Stomach smooth muscle (tissue), 2 donors: ENCODE results near the gene SELENOI.
"Not testable (repeated sequence)": the region's sequence is repeated elsewhere in the genome, so short reads cannot be mapped to it uniquely, and the experiment has no call there.

ENCODE experiments used
- H3K27ac ChIP-seq: one replicate; pipeline ENCODE4 v1.7.0; 2013; ENCODE audit warnings: mild to moderate bottlenecking, low read length, inconsistent platforms
- H3K27me3 ChIP-seq, 2 donors: one replicate each; pipeline ENCODE4 v1.7.0; 2013; ENCODE audit warnings: low read length in 2 of 2; ENCODE audit not compliant: insufficient read depth in 2 of 2, control insufficient read depth in 1 of 2
- H3K36me3 ChIP-seq, 2 donors: one replicate each; pipeline ENCODE4 v1.7.0; 2013; ENCODE audit warnings: low read length in 2 of 2; ENCODE audit not compliant: control insufficient read depth in 2 of 2, insufficient read depth in 2 of 2
- H3K4me1 ChIP-seq: one replicate; pipeline ENCODE4 v1.7.0; 2013; ENCODE audit warnings: low read length; ENCODE audit not compliant: control insufficient read depth, insufficient read depth
- H3K4me3 ChIP-seq, 2 donors: one replicate each; pipeline ENCODE4 v1.7.0; 2013; ENCODE audit warnings: low read length in 2 of 2
- H3K9ac ChIP-seq, 2 donors: one replicate each; pipeline ENCODE4 v1.7.0; 2013; ENCODE audit warnings: low read length in 2 of 2, mild to moderate bottlenecking in 1 of 2
- H3K9me3 ChIP-seq, 2 donors: one replicate each; pipeline ENCODE4 v1.7.0; 2013; ENCODE audit warnings: low read length in 2 of 2; ENCODE audit not compliant: control insufficient read depth in 2 of 2
- donor health status: healthy.
- donor health status: Pancreatic carcinoma.

Gene SELENOI

DNA sequence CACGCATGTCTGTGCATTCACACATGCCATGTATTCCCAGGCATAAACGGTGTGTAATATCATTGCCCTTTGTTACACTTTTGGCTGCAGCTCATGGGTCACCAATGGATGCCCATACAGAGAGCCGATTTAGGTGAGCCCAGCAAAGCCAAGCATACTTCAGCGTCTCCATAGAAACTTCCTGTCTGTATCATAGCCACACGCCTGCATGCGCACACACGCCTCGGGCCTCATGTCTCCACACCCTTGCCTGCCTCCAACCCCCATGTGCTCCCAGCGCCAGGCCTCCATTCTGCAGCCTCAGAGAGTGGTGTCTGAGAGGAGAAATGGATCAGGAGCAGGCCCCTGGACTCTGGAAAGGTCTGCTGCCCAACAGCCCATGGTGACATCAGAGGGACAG is 33.5 kb upstream of the SELENOI start:
- Histone ChIP-seq H3K36me3 (no peaks in the 10 kb centered on the region), H3K9me3 (no peaks in the 10 kb centered on the region), H3K9ac (no peak overlapping the region)

DNA sequence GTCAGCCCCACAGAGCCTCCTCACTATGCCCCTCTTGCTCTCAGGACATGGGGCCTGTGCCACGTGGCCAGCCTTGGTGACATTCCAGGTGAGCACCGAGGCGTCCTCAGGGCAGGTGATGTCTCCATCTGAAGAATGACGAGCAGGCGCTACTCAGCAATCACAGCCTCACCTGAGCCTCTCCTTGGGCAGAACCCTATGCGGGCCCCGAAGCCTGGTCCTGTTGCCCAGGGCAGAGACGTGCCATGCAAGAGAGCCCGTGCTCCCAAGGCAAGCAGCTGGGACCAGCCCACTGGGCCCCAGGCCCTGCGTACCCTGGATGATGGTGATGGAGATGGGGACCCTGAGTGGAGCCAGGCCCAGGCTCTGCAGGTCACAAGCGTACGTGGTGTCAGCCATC is 32.5 kb upstream of the SELENOI start:
- Histone ChIP-seq H3K4me3 (no peak overlapping the region), H3K36me3 (no peaks in the 10 kb centered on the region), H3K9ac (no peak overlapping the region), H3K4me1 (no peaks in the 10 kb centered on the region), H3K9me3 (no peaks in the 10 kb centered on the region), H3K27ac (no peak overlapping the region), H3K27me3 (peaks cover 0 to 7% of the 10 kb centered on the region in 2 donors)

More for the DNA sequence above, 33.5 kb upstream of the SELENOI start:
- Histone ChIP-seq H3K27me3 (peaks cover 0 to 5% of the 10 kb centered on the region in 2 donors), H3K4me1 (no peaks in the 10 kb centered on the region), H3K4me3 (no peak overlapping the region), H3K27ac (no peak overlapping the region)

DNA sequence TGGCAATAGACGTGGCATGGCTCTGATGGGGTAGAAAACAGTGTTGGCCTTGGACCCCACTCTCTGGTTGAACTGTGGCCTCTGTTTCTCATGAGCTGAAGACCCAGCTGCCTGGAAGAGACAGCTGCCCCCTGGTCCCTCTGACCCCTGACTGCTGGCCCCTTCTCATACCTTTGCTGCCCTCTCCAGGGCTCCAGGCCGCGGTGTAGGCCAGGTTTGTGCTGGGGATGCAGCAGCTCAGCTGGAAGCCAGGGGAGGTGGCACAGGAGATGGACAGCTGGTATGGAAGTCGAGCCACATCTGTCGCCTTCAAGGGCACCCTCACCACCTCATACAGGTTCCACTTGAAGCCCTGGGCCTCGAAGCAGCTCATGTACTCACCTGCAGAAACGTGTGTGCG is 31.7 kb upstream of the SELENOI start:
- H3K4me3 ChIP-seq = no peak overlapping the region
- no peaks in the 10 kb centered on the region for H3K36me3 ChIP-seq
- no peak overlapping the region for H3K9ac ChIP-seq
- no peaks in the 10 kb centered on the region for H3K9me3 ChIP-seq
- no peaks in the 10 kb centered on the region for H3K4me1 ChIP-seq
- no peak overlapping the region for H3K27ac ChIP-seq
- peaks cover 2 to 7% of the 10 kb centered on the region in 2 donors for H3K27me3 ChIP-seq

DNA sequence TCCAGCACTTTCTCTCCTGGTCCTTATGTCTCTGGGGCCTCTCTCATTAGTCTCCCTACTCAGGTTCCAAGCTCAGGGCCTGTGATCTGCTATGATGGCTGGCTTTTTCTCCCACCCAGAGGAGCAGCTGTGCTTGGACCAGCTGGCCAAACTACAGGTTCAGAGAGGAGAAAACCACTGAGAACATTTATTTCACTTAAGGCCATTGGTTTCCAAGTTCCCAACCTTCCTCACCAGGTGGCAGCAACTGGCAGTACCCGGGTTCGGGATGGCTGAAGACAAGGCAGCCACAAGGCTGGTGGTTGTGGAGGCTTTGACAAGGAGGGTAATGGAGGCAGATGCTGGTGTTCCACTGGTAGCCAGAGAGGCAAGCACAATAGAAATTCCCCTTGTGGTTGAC is 29.9 kb upstream of the SELENOI start:
- Histone ChIP-seq H3K27me3 (peaks cover 2 to 7% of the 10 kb centered on the region in 2 donors), H3K9ac (no peak overlapping the region), H3K9me3 (no peaks in the 10 kb centered on the region), H3K36me3 (no peaks in the 10 kb centered on the region), H3K27ac (no peak overlapping the region), H3K4me3 (no peak overlapping the region), H3K4me1 (no peaks in the 10 kb centered on the region)

GRCh38 chr2:26316845-26317244 is 29.1 kb upstream of the SELENOI start:
- no peaks in the 10 kb centered on the region for H3K36me3 ChIP-seq
- H3K27me3 ChIP-seq = peaks cover 2 to 7% of the 10 kb centered on the region in 2 donors
- no peaks in the 10 kb centered on the region for H3K4me1 ChIP-seq
- no peak overlapping the region for H3K27ac ChIP-seq
- no peak overlapping the region for H3K9ac ChIP-seq
- no peak overlapping the region for H3K4me3 ChIP-seq
- no peaks in the 10 kb centered on the region for H3K9me3 ChIP-seq

DNA sequence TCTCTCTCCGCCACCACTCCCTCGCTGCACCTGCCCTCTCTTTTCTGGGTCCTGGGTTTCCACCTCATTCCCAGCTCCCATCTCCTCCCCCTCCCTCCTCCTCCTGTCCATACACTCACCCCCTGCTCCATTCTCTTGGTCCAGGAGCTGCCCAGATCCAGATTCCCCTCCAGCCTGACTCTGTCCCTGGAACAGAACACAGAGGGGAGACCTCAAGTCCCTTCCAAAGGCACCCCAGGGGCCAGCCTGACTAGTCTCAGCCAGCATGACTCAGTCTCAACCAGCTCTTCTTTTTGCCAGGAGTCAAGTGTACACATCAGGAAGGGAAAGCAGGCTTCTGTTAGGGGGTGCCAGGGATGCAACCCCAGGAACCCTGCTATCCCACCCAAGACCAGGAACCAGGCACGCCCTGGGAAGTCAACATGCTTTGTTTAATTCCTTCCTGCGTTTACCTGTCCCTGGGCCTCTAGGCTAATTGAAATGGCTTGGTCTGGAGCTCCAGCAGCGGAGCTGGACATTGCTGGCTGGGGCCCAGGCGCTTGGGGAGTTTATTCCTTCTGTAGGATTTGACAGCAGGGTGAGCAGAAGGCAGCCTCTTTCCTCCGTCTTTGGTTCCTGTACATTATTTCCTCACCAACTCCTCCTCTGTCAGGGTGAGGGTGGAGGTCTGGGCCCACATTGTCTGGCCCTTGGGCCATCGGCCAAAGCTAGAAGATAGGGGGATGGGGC is 28.4 kb upstream of the SELENOI start:
- Histone ChIP-seq H3K9ac (no peak overlapping the region), H3K9me3 (no peaks in the 10 kb centered on the region), H3K36me3 (no peaks in the 10 kb centered on the region), H3K27ac (no peak overlapping the region), H3K4me3 (no peak overlapping the region), H3K27me3 (peaks cover 2 to 7% of the 10 kb centered on the region in 2 donors), H3K4me1 (no peaks in the 10 kb centered on the region)

GRCh38 chr2:26318950-26319349 is 27.0 kb upstream of the SELENOI start:
- H3K4me3 ChIP-seq = no peak overlapping the region
- no peaks in the 10 kb centered on the region for H3K36me3 ChIP-seq
- H3K4me1 ChIP-seq = no peaks in the 10 kb centered on the region

GRCh38 chr2:26324479-26324878 is 21.5 kb upstream of the SELENOI start:
- H3K4me3 ChIP-seq, H3K9ac ChIP-seq, H3K27ac ChIP-seq: not testable (repeated sequence)

More at GRCh38 chr2:26318950-26319349, 27.0 kb upstream of the SELENOI start:
- no peak overlapping the region for H3K27ac ChIP-seq
- H3K27me3 ChIP-seq = peaks cover 2 to 7% of the 10 kb centered on the region in 2 donors
- H3K9me3 ChIP-seq = no peaks in the 10 kb centered on the region
- no peak overlapping the region for H3K9ac ChIP-seq

DNA sequence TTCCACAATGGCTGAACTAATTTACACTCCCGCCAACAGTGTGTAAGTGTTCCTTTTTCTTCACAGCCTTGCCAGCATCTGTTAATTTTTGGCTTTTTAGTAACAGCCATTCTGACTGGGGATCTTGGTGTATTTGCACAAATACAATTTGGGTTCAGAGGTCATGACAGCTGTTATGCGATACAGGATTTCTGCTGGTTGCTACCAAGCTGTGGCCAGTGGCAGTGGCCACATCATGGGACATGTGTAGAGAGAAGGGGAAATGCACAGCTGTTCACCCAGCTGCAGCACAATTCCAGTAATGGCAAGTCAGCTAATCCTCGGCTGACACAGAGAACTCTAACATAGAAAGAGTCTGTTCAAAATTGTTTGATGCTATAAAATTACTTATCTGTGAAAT is 21.0 kb upstream of the SELENOI start:
- peaks cover 1% of the 10 kb centered on the region for H3K4me1 ChIP-seq
- H3K27me3 ChIP-seq = no peaks in the 10 kb centered on the region
- H3K9ac ChIP-seq = no peak overlapping the region
- H3K9me3 ChIP-seq = no peaks in the 10 kb centered on the region
- H3K27ac ChIP-seq = no peak overlapping the region
- no peak overlapping the region for H3K4me3 ChIP-seq
- H3K36me3 ChIP-seq = no peaks in the 10 kb centered on the region

More at GRCh38 chr2:26324479-26324878, 21.5 kb upstream of the SELENOI start:
- H3K9me3 ChIP-seq, H3K36me3 ChIP-seq, H3K4me1 ChIP-seq, H3K27me3 ChIP-seq: not testable (repeated sequence)

DNA sequence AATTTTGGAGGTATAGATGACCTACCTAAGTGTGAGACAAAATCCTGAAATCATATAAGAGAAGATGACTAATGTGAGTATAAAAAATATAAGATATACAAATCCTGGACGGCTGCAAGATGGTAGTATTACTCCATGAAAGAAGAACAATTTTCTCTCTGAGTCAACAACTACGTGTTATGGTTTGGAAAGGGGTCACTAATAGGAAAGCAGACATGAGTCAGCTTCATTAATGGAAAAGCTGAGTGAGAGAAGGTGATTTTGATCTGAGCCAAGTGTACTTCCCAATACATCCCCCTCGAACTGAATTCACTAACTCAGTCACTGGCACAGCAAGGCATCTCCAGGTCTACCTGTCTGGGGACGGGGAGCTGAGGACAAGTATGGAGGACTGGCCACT is 20.1 kb upstream of the SELENOI start:
- Histone ChIP-seq H3K9me3 (no peaks in the 10 kb centered on the region), H3K9ac (no peak overlapping the region), H3K27me3 (no peaks in the 10 kb centered on the region), H3K4me1 (peaks cover 2% of the 10 kb centered on the region), H3K27ac (no peak overlapping the region), H3K36me3 (no peaks in the 10 kb centered on the region), H3K4me3 (no peak overlapping the region)

GRCh38 chr2:26326514-26326913 is 19.4 kb upstream of the SELENOI start:
- Histone ChIP-seq H3K36me3 (no peaks in the 10 kb centered on the region), H3K27me3 (no peaks in the 10 kb centered on the region), H3K27ac (no peak overlapping the region), H3K4me1 (peaks cover 2% of the 10 kb centered on the region), H3K9me3 (no peaks in the 10 kb centered on the region), H3K9ac (no peak overlapping the region), H3K4me3 (no peak overlapping the region)
